PC-9 (cell line): ENCODE results near the gene KATNAL1.

ENCODE experiments used
- EZH2 ChIP-seq: fragments of 200-600 bp; sonication (generic); IDR thresholded peaks from 2 replicates; pipeline ENCODE4 v1.8.0; 2017; ENCODE audit warnings: antibody characterized with exemption, low read depth
- TF ChIP-seq, protein P1 (sequence below): fragments of 200-600 bp; sonication (generic); conservative IDR thresholded peaks from 2 replicates; pipeline ENCODE4 v1.6.1; 2017; ENCODE audit warnings: mixed run types, antibody characterized with exemption, mild to moderate bottlenecking, moderate library complexity

DNA sequence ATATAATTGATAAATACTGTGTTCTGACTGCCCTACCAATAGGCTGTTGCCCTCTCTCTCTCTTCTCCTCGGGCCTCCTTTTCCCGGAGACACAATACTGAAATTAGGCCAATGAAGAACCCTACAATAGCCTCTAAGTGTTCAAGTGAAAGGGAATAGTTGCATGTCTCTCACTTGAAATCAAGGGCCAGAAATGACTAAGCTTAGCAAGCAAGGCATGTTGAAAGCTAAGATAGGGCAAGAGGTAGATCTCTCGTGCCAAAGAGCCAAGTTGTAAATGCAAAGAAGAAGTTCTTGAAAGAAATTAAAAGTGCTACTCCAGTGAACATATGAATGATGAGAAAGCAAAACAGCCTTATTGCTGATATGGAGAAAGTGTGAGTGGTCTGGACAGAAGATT is 13.3 kb downstream of the KATNAL1 start:
- TF ChIP-seq EZH2 = no peak
- TF ChIP-seq, protein P1, sequence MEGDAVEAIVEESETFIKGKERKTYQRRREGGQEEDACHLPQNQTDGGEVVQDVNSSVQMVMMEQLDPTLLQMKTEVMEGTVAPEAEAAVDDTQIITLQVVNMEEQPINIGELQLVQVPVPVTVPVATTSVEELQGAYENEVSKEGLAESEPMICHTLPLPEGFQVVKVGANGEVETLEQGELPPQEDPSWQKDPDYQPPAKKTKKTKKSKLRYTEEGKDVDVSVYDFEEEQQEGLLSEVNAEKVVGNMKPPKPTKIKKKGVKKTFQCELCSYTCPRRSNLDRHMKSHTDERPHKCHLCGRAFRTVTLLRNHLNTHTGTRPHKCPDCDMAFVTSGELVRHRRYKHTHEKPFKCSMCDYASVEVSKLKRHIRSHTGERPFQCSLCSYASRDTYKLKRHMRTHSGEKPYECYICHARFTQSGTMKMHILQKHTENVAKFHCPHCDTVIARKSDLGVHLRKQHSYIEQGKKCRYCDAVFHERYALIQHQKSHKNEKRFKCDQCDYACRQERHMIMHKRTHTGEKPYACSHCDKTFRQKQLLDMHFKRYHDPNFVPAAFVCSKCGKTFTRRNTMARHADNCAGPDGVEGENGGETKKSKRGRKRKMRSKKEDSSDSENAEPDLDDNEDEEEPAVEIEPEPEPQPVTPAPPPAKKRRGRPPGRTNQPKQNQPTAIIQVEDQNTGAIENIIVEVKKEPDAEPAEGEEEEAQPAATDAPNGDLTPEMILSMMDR = no peak
